HL-60 (cell line): ENCODE data around the gene MAPRE3.

Experiments
- DNase-seq, 2 experiments: peaks; one replicate each; pipeline ENCODE4 v3.0.0-alpha.2; 2010 to 2020; ENCODE audit warnings: low read depth in 1 of 2, low spot score in 1 of 2
- H3K27ac ChIP-seq: fragments of 250-450 bp; sonication (Bioruptor Pico); replicated peaks from 2 replicates; pipeline ENCODE4 v1.5.1; 2020; ENCODE audit warnings: mild to moderate bottlenecking, moderate library complexity
- H3K27me3 ChIP-seq: fragments of 250-450 bp; sonication (Bioruptor Pico); 2 replicates; pipeline ENCODE4 v1.5.1; 2021; ENCODE audit warnings: mild to moderate bottlenecking, moderate library complexity; ENCODE audit not compliant: insufficient read depth, poor library complexity, severe bottlenecking
- H3K4me3 ChIP-seq: replicated peaks from 2 replicates; pipeline ENCODE4 v1.5.1; 2011; ENCODE audit warnings: mild to moderate bottlenecking, control low read depth, low read length; ENCODE audit not compliant: insufficient read depth
- GABPA ChIP-seq: IDR thresholded peaks from 2 replicates; pipeline ENCODE4 v1.6.1; 2012; ENCODE audit warnings: low read depth
- POLR2AphosphoS5 ChIP-seq: IDR thresholded peaks from 2 replicates; pipeline ENCODE4 v1.6.1; 2012; ENCODE audit warnings: low read depth
- SPI1 ChIP-seq: IDR thresholded peaks from 2 replicates; pipeline ENCODE4 v1.6.1; 2012; ENCODE audit warnings: low read depth, mild to moderate bottlenecking, borderline replicate concordance
- TF ChIP-seq, protein P1 (sequence below): IDR thresholded peaks from 2 replicates; pipeline ENCODE4 v1.6.1; 2012; ENCODE audit warnings: low read depth; ENCODE audit not compliant: insufficient replicate concordance
- TF ChIP-seq, protein P2 (sequence below): IDR thresholded peaks from one replicate; pipeline ENCODE4 v1.5.1; 2011; ENCODE audit warnings: low read length, control low read depth, inconsistent platforms; ENCODE audit not compliant: insufficient read depth

Gene MAPRE3

DNA sequence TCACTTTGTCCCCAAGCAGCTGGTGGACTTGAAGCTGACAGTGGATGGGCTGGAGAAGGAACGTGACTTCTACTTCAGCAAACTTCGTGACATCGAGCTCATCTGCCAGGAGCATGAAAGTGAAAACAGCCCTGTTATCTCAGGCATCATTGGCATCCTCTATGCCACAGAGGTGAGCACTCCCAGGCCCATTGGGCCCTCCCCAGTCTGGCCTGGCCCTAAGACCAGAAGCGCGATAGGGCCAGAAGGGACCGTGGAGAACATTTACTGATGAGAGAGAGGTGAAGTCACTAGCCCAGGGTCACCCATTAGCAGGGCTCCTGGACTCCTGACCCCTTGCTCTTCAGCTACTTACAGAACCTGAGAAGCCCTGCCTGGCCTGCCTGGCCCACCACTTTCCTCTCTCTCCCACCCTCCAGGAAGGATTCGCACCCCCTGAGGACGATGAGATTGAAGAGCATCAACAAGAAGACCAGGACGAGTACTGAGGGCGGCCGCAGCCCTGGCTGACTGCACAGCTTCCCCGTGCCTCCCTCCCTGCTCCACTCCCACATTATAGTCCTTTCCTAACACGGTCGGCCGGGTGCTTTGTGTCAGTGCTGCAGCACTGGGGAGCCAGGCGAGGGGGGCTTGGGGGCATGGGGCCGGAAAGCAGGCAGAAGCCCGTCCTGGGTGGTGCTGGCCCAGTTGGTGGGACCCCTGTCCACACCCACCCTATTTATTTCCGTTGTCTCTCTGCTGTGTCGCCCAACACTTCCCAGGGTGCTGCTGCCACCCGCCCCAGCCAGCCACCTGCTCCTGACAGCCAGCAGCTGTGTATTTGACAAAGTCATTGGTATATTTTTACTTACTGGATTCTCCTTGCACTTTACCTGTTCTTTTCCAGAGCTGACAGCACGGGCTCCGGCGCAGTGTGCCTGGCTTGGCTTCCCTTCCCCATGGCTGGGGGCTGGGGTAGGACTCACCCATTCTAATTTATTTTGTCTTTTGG is 55.7 kb downstream of the MAPRE3 start:
- Histone ChIP-seq H3K27ac (no peak overlapping the region), H3K27me3 (no peaks in the 10 kb centered on the region), H3K4me3 (no peak overlapping the region)
- TF ChIP-seq, protein P1, sequence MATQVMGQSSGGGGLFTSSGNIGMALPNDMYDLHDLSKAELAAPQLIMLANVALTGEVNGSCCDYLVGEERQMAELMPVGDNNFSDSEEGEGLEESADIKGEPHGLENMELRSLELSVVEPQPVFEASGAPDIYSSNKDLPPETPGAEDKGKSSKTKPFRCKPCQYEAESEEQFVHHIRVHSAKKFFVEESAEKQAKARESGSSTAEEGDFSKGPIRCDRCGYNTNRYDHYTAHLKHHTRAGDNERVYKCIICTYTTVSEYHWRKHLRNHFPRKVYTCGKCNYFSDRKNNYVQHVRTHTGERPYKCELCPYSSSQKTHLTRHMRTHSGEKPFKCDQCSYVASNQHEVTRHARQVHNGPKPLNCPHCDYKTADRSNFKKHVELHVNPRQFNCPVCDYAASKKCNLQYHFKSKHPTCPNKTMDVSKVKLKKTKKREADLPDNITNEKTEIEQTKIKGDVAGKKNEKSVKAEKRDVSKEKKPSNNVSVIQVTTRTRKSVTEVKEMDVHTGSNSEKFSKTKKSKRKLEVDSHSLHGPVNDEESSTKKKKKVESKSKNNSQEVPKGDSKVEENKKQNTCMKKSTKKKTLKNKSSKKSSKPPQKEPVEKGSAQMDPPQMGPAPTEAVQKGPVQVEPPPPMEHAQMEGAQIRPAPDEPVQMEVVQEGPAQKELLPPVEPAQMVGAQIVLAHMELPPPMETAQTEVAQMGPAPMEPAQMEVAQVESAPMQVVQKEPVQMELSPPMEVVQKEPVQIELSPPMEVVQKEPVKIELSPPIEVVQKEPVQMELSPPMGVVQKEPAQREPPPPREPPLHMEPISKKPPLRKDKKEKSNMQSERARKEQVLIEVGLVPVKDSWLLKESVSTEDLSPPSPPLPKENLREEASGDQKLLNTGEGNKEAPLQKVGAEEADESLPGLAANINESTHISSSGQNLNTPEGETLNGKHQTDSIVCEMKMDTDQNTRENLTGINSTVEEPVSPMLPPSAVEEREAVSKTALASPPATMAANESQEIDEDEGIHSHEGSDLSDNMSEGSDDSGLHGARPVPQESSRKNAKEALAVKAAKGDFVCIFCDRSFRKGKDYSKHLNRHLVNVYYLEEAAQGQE, result no peak
- TF ChIP-seq GABPA (no peak), SPI1 (no peak), POLR2AphosphoS5 (no peak)
- TF ChIP-seq, protein P2, sequence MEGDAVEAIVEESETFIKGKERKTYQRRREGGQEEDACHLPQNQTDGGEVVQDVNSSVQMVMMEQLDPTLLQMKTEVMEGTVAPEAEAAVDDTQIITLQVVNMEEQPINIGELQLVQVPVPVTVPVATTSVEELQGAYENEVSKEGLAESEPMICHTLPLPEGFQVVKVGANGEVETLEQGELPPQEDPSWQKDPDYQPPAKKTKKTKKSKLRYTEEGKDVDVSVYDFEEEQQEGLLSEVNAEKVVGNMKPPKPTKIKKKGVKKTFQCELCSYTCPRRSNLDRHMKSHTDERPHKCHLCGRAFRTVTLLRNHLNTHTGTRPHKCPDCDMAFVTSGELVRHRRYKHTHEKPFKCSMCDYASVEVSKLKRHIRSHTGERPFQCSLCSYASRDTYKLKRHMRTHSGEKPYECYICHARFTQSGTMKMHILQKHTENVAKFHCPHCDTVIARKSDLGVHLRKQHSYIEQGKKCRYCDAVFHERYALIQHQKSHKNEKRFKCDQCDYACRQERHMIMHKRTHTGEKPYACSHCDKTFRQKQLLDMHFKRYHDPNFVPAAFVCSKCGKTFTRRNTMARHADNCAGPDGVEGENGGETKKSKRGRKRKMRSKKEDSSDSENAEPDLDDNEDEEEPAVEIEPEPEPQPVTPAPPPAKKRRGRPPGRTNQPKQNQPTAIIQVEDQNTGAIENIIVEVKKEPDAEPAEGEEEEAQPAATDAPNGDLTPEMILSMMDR, result no peak
- no peak for DNase-seq

DNA sequence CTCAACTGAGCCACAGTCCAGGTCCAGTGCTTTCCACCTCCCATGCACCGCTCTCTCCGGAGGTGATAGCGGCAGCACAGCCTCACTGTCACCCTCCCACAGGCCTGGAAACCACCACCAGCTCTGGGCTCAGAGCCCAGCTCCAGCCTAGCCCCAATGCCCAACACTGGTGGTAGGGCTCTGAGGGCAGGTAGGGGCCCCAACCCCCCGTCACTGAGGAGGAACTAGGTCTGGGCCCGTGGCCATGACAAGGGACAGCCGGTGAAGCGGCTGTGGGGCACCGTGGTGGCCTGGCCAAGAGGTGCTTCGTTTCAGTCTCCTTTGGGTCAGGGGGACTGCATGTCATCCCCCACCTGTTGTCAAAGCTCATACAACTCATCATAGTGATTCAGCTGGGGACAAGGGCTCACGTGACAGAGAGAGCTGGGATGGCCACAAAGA is 56.8 kb downstream of the MAPRE3 start:
- no peaks in the 10 kb centered on the region for H3K27me3 ChIP-seq
- H3K27ac ChIP-seq, result no peak overlapping the region
- no peak for DNase-seq
- TF ChIP-seq, protein P1, result no peak
- no peak for TF ChIP-seq SPI1
- TF ChIP-seq GABPA, result no peak
- TF ChIP-seq POLR2AphosphoS5, result no peak
- TF ChIP-seq, protein P2, result no peak
- no peak overlapping the region for H3K4me3 ChIP-seq

DNA sequence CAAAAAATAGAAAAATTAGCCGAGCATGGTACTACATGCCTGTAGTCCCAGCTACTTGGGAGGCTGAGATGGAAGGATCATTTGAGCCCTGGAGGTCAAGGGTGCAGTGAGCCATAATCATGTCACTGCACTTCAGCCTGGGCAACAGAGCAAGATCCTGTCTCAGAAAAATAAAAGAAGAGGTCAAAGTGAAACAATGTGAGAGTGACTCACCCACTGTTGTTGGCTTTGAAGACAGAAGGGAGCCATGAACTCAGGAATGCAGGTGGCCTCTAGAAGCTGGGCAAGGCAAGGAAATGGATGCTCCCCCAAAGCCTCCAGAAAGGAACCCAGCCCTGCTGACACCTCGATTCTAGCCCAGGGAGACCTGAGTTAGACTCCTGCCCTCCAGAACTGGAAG is 58.6 kb downstream of the MAPRE3 start:
- no peak for DNase-seq
- Histone ChIP-seq H3K27me3 (no peaks in the 10 kb centered on the region), H3K4me3 (no peak overlapping the region), H3K27ac (no peak overlapping the region)
- TF ChIP-seq SPI1, result no peak
- TF ChIP-seq, protein P2, result no peak
- no peak for TF ChIP-seq POLR2AphosphoS5
- TF ChIP-seq, protein P1, result no peak
- TF ChIP-seq GABPA, result no peak
